ENCODE results near the gene HEMGN.
"Not testable (repeated sequence)": the region's sequence is repeated elsewhere in the genome, so short reads cannot be mapped to it uniquely, and the experiment has no call there.

- not testable (repeated sequence) for TF ChIP-seq CTCF, POLR2A (IDR thresholded peaks at IDR 0.05)
Observed at GRCh38 chr9:97976633-97977032, 38.7 kb upstream of the HEMGN start.

Measured in uterus (tissue), 2 donors.